NCI-H187 (cell line): Measurements from ENCODE around the gene LYSMD4.
"Not testable (repeated sequence)": the region's sequence is repeated elsewhere in the genome, so short reads cannot be mapped to it uniquely, and the experiment has no call there.

ENCODE experiments used
- DNase-seq, 2 experiments: peaks; one replicate each; lab custom pipeline; 2025; lab: John Stamatoyannopoulos, UW

Gene LYSMD4

DNA sequence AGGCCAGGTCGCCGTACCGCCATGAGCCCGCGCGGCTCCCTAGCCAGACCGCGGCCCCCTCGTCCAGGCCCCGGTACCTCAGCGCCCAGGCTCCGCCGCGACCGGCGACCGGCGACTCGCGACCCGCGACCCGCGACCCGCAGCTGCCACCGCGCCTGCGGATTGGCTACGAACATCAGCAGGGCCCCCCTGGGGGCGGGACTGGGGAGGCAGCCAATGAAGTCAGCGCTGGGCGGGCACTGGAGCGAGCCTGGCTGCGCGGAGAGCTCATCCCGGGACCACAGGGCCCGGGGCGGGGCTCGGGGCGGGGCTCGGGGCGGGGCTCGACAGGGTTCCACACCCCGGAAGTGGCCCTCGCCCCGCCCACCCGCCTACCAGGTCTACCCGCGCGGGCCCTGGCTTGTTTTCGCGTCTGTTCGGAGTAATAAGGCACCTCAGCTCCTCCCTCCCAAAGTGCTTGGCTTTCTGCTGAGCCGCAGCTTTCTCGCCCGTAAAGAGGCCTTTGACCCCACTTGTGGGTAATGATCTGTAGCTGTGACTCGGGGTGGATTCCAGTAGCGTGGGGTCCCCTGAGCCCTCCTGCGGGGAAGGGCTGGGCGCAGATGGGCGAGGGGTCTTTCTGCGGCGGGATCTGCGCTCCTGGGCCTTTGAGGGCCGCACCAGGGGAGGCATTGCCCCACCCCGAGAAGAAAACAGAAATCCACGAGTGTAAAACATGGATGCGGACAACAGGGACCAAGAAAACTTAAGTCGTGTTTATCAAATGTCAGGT, at the start of gene LYSMD4:
LYSMD4 (minus strand) TSS at position 170 of the 772 bp plus-strand sequence. CDS start 1,438 bp downstream, outside the sequence.
- peak; percentile 97 to 98 for DNase-seq

DNA sequence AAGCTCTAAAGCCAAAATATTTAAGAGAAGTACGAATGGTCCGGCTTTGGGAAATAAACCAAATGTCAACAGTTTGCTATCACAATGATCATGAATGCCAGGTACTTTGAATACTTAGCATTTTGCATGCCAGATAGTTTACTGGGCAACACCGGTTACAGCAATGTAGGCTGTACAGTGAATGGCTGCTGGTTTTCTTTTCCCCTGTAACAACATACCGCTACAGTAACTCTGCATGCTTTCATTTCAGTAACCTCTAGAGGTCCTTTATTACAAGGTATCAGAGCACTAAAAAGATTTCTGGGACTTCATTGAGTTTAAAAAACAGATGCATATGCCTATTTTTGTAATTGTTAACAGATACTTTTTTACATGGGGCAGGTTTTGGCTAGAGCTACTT, 48.8 kb upstream of the LYSMD4 start:
- DNase-seq = not testable (repeated sequence)

DNA sequence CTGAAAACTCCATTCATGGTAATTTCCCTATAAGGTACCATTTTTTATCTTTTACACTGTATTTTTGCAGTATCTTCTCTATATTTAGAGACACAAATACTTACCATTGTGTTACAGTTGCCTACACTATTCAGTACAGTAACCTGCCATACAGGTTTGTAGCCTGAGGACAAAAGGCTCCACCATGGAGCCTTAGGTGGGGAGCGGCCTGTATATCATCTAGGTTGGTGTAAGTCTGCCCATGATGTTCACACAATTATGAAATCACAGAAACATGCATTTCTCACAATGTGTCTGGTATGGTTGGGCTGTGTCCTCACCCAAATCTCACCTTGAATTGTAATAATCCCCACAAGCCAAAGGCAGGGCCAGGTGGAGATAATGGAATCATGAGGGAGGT, 43.9 kb upstream of the LYSMD4 start:
- DNase-seq = no peak

DNA sequence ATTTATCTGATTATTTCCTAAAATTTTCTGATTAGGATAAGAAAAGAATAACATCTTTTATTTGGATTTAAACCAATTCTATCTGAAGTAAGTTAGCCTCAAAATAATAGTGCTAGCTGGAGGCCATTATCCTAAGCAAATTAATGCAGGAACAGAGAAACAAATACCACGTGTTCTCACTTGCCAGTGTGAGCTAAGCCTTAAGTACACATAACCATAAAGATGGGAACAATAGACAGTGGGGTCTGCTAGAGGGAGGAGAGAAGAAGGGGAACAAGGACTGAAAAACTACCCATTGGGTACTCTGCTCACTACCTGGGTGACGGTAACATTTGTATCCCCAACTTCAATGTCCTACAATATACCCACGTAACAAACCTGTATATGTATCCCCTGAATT, 31.3 kb upstream of the LYSMD4 start:
- no peak for DNase-seq

DNA sequence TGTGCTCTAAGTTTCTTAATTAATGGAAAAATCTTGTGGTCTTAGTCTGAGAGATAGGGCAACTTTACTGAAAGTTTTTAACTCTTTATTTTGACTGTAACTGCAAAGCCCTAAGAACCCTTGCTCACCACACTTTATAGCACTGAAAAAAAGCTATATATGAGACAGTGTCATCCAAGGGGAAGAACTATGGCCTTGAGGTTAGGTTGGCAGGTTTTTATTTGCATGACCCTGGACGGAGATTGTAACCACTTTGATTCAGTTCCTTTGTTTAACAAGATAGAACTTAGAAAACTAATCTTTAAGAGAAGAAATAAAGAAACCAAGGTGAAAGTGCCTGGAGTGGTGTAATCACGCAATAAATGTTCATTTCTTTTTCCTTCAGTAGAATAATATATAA, 30.6 kb upstream of the LYSMD4 start:
- no peak for DNase-seq

DNA sequence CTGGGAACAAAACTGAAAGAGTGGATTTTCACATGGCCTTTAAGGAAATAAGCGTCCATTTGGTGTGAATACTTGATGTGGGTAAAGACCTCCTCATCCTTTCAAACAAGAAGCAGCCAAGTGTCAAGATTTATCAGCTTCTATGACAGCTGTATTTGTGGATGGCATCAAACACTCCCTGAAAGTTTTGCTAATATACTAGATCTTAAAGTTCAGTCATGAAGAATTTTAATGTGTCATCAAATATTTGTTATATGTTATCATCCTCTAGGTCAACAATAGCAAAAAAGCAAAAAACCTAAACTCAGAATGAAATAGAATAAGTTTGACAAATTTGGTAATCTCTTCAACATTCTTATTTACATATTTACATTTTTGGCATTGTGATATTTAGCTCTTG, 29.1 kb upstream of the LYSMD4 start:
- no peak for DNase-seq

DNA sequence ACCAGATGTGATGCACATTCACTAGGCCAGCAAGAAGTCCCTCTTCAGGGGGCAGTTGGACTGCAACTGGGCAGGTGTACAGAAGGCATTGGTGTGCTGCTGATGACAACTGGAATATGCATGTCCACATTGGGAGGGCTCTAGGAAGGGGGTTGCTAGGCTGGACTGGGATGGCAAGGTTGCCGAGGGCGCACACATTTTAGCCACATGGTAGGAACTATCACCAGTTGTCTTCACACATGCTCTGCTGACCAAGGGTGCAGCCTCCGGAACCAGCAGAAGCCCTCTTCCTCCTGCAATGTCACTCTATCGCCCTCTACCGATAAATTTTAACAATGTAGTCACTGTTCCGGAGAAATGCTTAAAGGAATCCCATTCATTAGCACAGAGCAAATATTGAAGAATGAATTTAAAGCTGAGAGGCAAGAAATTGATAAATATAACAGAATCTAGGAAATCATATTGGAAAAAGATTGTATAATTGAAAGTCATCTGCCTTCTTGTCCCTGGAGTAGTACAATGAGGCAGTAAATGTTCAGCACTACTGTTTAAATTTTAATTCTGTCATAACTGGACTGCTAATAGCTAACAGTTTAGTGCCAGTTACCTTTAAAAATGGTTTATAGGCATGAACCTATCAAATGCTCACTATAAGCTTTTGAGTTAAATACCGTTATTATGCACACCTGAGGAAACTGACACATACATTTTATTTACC, 22.6 kb upstream of the LYSMD4 start:
- peak in 1 of 2 experiments; percentile 45 for DNase-seq

DNA sequence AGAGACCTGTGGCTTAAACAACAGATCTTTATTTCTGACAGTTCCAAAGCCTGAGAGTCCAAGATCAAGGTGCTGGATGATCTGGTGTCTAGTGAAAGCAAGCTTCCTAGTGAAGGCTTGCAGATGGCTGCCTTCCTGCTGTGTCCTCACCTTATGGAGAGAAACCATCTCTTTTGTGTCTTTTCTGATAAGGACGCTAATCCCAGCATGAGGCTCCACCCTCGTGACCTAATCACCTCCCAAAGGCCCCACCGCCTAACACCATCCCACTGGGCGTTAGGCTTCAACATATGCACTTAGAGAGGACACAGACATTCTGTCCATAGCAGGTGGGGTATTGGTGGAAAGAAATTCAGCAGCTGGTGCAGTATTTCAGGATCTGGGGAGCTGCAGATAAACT, 19.8 kb upstream of the LYSMD4 start:
- DNase-seq = no peak

DNA sequence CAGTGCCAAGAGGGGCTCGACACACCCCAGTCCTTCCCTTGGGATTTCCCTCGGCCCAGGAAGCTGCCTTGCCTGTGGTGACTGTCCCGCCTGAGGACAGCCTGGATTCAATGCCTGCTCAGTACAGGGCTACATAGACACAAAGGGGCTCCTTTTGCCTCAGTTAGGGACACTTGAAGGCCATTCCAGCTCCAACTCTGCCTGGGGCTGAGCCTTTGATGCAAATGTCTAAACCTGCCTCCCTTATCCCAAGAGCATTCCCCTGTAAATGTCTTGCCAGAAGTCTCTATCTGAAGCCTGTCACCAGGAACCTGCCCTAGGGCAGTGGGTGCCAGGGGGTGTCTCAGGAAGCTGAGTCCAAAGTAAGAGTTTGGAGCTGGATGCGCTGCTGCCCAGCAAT, 19.3 kb upstream of the LYSMD4 start:
- no peak for DNase-seq

DNA sequence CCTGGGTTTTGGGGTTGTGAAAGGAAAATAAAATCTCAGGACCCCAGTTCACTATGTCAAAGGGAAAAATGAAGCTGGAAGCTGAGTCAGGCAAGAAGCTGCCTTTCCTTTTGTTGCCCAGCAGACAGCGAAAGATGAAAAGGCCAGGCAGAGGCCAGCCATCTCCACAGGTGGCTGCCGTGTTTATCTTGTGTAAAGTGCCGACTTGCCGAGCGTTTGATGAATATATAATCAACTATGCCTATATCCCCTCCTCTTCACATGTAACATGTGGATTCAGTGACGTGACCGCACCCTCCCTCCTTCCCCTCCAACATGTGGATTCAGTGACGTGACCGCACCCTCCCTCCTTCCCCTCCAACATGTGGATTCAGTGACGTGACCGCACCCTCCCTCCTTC, 17.1 kb upstream of the LYSMD4 start:
- not testable (repeated sequence) for DNase-seq

DNA sequence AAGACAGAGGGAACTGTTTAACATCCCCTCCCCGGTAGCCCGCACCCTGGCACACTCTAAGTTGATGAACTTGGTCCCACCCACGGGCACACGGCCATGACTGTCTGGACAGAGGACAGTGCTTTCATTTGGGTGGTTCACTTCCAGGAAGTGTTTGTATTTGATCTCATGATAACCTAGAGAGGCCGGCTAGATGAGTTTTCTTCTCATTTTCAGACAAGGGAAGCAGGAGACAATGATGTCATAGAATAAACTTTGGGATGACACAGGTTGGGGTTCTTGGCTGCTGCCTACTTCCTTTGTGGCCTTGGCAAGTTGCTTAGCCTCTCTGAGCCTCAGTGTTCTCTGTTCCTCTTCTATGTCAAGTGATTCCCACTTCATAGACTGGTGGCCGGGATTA, 16.1 kb upstream of the LYSMD4 start:
- no peak for DNase-seq

DNA sequence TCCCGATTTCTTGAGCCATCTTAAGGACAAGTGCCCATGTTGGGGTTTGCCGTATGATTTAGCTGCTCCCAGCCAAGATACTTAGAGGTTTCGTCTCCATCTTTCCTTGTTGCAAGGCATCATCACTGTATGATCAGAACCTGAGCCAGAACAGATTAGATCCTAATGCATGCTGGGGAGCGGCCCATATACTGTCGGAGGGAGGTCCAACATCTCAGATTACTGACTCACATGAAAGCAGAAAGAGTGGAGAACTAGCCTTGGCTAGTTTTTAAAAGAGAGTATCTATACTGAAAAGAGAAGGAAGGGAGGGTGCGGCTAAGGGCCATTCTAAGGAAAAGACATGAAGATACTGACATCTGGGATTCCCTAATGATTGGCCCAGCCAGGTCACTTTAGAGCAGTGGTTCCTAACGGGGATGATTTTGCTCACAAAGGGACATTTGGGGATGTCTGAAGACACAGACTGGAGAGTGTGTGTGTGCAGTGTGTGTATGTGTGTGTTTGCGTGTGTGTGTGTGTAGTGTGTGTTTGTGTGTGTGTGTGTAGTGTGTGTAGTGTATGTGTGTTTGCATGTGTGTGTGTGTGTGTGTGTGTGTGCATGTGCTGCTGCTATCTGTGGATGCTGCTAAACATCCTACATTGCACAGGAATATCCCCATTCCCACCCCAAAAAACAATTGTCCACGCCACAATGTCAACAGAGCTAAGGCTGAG, 12.3 kb upstream of the LYSMD4 start:
- no peak for DNase-seq

DNA sequence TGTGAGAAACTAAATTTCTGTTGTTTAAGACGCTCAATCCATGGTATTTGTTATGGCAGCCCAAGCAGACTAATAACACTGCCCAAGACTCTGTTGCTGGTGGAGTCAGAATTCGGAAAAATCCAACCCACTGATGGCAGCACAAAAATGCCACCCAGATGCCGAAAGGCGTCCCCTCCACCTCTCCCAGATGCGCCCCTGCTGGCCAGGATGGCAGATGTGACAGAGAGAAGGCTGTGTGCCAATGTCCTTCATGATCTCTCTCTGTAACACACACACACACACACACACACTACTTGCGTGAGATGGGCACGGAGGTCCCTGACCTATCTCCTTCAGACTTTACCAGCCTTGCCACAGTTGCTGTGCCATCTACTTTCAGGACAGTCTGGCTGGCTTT, 10.9 kb upstream of the LYSMD4 start:
- DNase-seq = no peak

DNA sequence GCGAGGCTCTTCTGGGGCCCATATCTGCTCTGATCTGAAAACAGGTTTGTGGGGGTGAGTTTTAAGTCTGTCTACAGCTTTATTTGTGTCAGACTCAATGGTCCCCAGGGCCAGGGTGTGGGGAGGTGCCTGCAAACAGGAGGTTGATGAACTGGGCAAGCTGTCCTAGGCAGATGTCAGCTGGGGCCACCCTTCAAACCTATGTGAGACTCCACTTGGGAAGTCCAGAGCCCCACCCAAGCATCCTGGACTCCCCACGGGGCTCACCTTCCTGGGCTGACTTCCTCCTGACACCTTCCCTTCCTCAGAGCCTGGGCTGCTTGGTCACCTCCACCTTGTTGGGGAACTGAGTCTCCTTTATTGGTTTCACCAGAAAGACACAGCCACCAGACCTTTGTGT, 8.6 kb upstream of the LYSMD4 start:
- no peak for DNase-seq

DNA sequence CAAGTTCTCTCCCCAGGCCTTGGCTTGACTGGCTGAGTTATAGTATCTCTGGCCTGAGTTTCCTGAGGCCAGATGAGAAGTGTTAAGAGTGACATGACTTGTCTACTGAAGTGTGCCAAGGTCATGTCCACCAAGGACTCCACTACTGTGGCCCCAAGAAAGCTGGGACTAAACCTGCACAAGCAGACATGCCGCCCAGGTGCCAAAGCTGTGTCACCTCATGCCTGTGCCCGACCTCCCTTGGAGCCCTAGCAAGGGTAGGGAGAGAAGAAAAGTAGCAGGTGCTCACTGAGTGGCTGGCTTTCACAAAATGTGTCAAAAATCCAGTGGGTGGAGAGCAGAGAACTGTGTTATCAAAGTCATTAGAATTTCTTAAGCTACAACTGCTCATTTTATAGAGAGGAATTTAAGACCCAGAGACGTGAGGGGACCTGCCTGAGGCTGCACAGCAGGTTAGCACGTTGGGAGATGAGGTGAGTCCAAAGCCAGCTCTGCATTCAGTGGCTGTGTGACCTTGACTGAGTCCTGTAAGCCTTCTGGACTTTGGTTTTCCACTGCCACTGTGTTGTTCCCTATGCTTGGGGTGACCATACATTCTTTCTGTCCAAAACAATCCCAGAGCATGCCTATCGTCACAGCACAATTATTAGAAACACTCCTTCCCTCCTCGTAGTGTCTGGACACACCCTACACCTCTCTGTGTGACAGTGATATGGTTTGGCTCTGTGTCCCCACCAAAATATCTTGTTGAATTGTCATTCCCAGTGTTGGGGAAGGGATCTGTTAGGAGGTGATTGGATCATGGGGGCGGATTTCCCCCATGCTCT, 5.0 kb upstream of the LYSMD4 start:
- no peak for DNase-seq

DNA sequence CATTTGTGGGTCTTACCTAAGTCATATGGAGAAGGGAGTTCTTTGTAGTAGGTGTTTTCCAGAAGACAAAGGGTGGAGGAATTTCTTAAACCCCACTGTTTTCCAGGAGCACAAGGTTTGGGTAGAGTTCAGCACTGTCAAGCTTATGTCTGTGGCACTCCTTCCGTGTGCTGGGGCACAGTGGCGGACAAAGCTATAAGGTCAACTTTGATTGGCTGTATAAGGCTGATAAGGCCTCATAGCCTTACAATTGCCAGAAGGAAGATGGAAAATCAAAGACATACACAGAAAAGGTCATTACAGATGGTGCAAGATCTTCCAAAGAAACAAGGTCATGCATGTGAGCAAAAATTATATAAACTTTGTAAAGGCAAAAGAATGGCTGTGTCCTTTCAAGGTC, 3.5 kb upstream of the LYSMD4 start:
- no peak for DNase-seq

DNA sequence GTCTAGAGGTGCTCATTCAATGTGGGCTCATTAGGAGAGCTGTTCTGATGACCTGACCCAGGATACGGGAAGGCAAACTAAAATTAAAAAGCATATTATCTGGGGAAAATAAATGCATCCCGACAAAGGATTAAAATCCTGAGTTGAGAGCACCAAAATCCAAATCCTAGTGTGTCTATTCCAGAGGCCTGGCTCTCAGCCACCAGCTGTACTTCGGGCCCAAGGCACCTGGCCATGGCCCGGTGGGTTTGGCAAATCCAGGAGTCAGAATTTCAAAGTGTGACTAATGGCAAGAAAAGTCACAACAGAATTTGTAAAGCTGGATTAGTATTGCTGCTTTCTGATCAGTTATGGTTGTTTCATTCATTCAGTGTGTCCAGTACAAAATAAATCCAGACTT, 2.6 kb upstream of the LYSMD4 start:
- no peak for DNase-seq

DNA sequence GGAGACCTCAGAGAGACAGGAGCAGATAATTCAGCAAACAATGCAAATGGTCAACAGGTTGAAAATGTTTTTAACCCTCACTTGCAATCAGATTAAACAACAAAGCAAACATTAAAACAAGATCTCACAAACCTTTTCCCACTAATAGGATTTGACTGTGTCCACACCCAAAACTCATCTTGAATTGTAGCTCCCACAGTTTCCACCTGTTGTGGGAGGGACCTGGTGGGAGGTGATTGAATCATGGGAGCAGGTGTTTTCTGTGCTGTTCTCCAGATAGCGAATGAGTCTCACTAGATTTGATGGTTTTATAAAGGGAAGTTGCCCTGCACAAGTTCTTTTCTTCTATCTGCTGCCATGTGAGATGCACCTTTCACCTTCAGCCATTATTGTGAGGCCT, 1.3 kb upstream of the LYSMD4 start:
- DNase-seq = no peak

DNA sequence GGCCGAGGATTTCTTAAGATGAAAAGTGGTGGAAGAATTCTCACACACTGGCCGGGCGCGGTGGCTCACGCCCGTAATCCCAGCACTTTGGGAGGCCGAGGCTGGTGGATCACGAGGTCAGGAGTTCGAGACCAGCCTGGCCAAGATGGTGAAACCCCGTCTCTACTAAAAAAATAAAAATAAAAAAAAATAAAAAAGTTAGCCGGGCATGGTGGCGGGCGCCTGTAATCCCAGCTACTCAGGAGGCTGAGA, 729 bp upstream of the LYSMD4 start:
- DNase-seq = not testable (repeated sequence)

DNA sequence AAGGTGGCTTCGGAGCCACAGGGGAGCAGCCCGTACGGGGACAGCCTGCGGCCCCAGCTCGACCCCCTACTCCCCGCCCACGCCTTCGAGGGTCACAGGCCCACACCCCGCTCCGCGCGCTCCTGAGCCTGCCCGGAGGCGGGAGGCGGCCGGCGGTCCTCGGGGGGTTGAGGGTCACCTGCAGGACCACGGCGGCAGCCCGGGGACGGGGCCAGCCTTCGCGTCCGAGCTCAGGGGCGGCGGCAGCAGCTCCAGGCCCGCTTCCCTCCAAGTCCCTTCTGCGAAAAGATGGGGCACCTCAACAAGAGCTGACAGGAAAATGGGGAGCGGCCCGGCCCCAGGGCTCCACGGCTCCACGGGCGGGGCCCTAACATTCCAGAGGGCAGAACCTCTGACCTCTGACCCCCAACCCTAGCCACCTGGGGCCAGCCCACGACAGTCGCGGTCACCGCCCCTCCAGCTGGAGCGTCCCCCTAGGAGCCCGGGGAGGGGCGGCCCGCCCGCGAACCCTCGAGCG, 428 bp downstream of the LYSMD4 start:
- DNase-seq = no peak

DNA sequence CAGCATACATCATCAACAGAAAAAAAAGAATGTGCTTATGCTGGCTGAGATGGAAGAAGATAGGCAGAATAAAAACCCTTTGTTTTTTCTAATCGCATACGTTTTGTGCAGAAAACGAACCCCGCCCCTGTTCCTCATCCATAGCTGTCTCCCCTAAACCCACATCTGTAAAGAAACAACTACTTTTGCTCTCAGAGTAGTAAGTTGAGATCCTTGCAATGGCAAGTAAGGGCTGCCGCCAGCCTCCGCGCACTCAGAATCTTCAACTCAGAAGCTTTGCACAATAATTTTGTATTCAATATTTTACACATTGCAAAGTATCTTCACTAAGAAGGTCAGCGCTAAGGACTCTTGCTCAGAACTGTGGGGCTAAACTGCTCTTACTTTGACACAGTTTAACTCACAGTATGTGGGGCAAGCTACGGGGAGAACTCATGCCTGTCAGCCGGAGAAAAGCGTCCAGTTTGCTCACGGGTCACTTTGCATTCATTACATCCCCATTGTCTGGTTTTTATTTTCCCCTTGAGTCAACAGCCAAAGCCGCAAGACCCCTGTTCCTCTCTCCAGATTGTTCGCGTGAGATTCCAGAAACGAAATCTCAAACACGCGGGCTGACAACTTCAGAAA, 1.0 kb downstream of the LYSMD4 start:
- DNase-seq = no peak
